GM12878 (cell line): Measurements from ENCODE around the gene ADCY5. TPM values are rescaled to one million over a fixed set of nuclear protein-coding genes. Genes with fewer than 3 reads are reported as not detected.

Experiments
- EZH2 ChIP-seq: IDR thresholded peaks from 2 replicates; pipeline ENCODE4 v1.6.1; 2012; ENCODE audit warnings: low read depth, mild to moderate bottlenecking, control low read depth, inconsistent platforms, low read length, borderline replicate concordance; ENCODE audit not compliant: control insufficient read depth
- POU2F2 ChIP-seq: IDR thresholded peaks from 3 replicates; pipeline ENCODE4 v1.6.1; 2011; ENCODE audit warnings: low read depth, mild to moderate bottlenecking, low read length, borderline replicate concordance
- RELA ChIP-seq: fragments of 450-650 bp; IDR thresholded peaks from 2 replicates; pipeline ENCODE4 v1.8.0; 2014; ENCODE audit warnings: borderline replicate concordance; ENCODE audit not compliant: partially characterized antibody
- SMARCA5 ChIP-seq: fragments of 450-650 bp; IDR thresholded peaks from 2 replicates; pipeline ENCODE4 v1.6.1; 2017; ENCODE audit warnings: mild to moderate bottlenecking
- polyA plus RNA-seq, 11 experiments: library from polyadenylated mRNA; depleted of rRNA in 4 of 11; unstranded in 6 of 11; stranded (reverse) in 5 of 11; fragments of >200 nt; fragmentation: Nextera tagmentation in 4 of 11; fragmentation: Illumina TruSeq in 1 of 11; extraction: Ambion mirVana in 4 of 11; extraction: Trizol in 1 of 11; gene quantifications; 1 replicate in 1 of 11; 2 replicates in 10 of 11; pipeline versions ENCODE4 v1.2.1 to v1.2.3, GENCODE V29; 2011 to 2016; ENCODE audit warnings: inconsistent platforms in 2 of 11, missing spikeins in 2 of 11, low read depth in 1 of 11
- total RNA-seq, 4 experiments: library from RNA; depleted of rRNA in 3 of 4; stranded (reverse); fragments of >200 nt in 3 of 4; fragmentation: Illumina TruSeq in 1 of 4; extraction: Trizol in 1 of 4; gene quantifications; 2 replicates each; pipeline versions ENCODE4 v1.2.1 to v1.2.3, GENCODE V29; 2013 to 2021
- TF ChIP-seq, protein P1 (sequence below): fragments of 450-650 bp; IDR thresholded peaks from 2 replicates; pipeline ENCODE4 v1.6.1; 2017; ENCODE audit warnings: mild to moderate bottlenecking, moderate library complexity
- TF ChIP-seq, protein P2 (sequence below): IDR thresholded peaks from 2 replicates; pipeline ENCODE4 v1.6.1; 2011; ENCODE audit warnings: low read depth, low read length, improper control_type of control experiment, borderline replicate concordance
- TF ChIP-seq, protein P3 (sequence below): fragments of 450-650 bp; IDR thresholded peaks from 2 replicates; pipeline ENCODE4 v1.6.1; 2017; ENCODE audit warnings: borderline replicate concordance

The ADCY5 gene
- total and polyA plus RNA-seq, 10 of the 15 experiments (the other 5 are each of a cell fraction or from before 2014, with no cell fraction given): under 0.01 to 0.24 (median 0.02) TPM; not detected in 4

DNA sequence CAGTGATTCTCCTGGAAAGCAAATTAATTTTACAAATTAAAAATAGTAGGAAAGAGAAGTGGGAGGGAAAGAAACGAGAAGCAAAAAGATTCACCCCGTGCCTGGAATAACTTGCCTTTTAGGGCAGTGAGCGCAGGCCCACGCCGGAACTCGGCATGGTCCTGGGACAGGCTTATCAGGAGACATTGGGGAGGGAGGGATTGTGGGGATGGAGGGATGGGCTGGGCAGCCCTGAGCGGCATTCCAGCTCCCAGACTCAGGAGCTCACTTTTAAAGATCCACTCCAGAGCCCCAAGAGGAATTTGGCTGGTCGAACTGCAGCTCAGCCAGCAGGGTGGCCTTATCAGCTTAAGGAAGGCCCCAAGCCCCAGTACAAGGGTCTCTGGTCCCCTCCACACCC lies 117.9 kb downstream of the ADCY5 start (continued):
- TF ChIP-seq, protein P1, sequence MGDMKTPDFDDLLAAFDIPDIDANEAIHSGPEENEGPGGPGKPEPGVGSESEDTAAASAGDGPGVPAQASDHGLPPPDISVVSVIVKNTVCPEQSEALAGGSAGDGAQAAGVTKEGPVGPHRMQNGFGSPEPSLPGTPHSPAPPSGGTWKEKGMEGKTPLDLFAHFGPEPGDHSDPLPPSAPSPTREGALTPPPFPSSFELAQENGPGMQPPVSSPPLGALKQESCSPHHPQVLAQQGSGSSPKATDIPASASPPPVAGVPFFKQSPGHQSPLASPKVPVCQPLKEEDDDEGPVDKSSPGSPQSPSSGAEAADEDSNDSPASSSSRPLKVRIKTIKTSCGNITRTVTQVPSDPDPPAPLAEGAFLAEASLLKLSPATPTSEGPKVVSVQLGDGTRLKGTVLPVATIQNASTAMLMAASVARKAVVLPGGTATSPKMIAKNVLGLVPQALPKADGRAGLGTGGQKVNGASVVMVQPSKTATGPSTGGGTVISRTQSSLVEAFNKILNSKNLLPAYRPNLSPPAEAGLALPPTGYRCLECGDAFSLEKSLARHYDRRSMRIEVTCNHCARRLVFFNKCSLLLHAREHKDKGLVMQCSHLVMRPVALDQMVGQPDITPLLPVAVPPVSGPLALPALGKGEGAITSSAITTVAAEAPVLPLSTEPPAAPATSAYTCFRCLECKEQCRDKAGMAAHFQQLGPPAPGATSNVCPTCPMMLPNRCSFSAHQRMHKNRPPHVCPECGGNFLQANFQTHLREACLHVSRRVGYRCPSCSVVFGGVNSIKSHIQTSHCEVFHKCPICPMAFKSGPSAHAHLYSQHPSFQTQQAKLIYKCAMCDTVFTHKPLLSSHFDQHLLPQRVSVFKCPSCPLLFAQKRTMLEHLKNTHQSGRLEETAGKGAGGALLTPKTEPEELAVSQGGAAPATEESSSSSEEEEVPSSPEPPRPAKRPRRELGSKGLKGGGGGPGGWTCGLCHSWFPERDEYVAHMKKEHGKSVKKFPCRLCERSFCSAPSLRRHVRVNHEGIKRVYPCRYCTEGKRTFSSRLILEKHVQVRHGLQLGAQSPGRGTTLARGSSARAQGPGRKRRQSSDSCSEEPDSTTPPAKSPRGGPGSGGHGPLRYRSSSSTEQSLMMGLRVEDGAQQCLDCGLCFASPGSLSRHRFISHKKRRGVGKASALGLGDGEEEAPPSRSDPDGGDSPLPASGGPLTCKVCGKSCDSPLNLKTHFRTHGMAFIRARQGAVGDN: no peak
- TF ChIP-seq EZH2: no peak
- no peak for TF ChIP-seq RELA
- no peak for TF ChIP-seq SMARCA5
- TF ChIP-seq, protein P2, sequence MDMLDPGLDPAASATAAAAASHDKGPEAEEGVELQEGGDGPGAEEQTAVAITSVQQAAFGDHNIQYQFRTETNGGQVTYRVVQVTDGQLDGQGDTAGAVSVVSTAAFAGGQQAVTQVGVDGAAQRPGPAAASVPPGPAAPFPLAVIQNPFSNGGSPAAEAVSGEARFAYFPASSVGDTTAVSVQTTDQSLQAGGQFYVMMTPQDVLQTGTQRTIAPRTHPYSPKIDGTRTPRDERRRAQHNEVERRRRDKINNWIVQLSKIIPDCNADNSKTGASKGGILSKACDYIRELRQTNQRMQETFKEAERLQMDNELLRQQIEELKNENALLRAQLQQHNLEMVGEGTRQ: no peak
- TF ChIP-seq, protein P3, sequence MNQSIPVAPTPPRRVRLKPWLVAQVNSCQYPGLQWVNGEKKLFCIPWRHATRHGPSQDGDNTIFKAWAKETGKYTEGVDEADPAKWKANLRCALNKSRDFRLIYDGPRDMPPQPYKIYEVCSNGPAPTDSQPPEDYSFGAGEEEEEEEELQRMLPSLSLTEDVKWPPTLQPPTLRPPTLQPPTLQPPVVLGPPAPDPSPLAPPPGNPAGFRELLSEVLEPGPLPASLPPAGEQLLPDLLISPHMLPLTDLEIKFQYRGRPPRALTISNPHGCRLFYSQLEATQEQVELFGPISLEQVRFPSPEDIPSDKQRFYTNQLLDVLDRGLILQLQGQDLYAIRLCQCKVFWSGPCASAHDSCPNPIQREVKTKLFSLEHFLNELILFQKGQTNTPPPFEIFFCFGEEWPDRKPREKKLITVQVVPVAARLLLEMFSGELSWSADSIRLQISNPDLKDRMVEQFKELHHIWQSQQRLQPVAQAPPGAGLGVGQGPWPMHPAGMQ: no peak
- no peak for TF ChIP-seq POU2F2
- TF ChIP-seq, all 136 proteins: peak for 0
